ENCODE data around the gene RBM20. TPM values are rescaled to one million over a fixed set of nuclear protein-coding genes. Genes with fewer than 3 reads are reported as not detected.
"Not testable (repeated sequence)": the region's sequence is repeated elsewhere in the genome, so short reads cannot be mapped to it uniquely, and the experiment has no call there.

The RBM20 gene
- total RNA-seq, 2 experiments from 2014 or later, result 0.06 to 0.17 TPM

GRCh38 chr10:110865809-110866482 is 221.8 kb downstream of the RBM20 start:
- Mint-ChIP-seq H3K9me3 (no peaks in the 10 kb centered on the region), H3K27me3 (no peaks in the 10 kb centered on the region), H3K4me1 (peaks cover 88% of the 10 kb centered on the region), H3K27ac (peak overlapping the region; percentile 97), H3K36me3 (peaks cover 7% of the 10 kb centered on the region), H3K4me3 (peak overlapping the region; percentile 83)
- POLR2A ChIA-PET, result interaction anchor here (2.0 to 3.2 kb wide), 4 partner anchors 8 to 62 kb away, joined by 6 to 22 read pairs (median 11); partner anchors contain the start of genes BBIP1 and SHOC2
- DNase-seq (no peak), ATAC-seq (ENCODE audit: low read depth) (no peak)

- H3K27me3 Mint-ChIP-seq; H3K36me3 Mint-ChIP-seq; H3K9me3 Mint-ChIP-seq; DNase-seq; ATAC-seq (ENCODE audit: low read depth): not testable (repeated sequence)
- Mint-ChIP-seq H3K4me3 (peak overlapping the region; percentile 98), H3K4me1 (peaks cover 85% of the 10 kb centered on the region), H3K27ac (peak overlapping the region; percentile 97)
- POLR2A ChIA-PET, result interaction anchor here (1.4 to 3.2 kb wide), 5 partner anchors 9 to 64 kb away, joined by 3 to 22 read pairs (median 5); no protein-coding TSS in a partner anchor
Measured at GRCh38 chr10:110867011-110867806, 223.1 kb downstream of the RBM20 start.

GRCh38 chr10:110867807-110868465 is 223.8 kb downstream of the RBM20 start:
- peak overlapping the region; percentile 97 for H3K27ac Mint-ChIP-seq
- H3K9me3 Mint-ChIP-seq, result no peaks in the 10 kb centered on the region
- POLR2A ChIA-PET, result interaction anchor here (0.9 to 3.2 kb wide), 6 partner anchors 9 to 65 kb away, joined by 3 to 22 read pairs (median 5); partner anchors contain the start of genes BBIP1 and SHOC2
- H3K36me3 Mint-ChIP-seq, result peaks cover 9% of the 10 kb centered on the region
- H3K4me3 Mint-ChIP-seq, result peak overlapping the region; percentile 98
- H3K4me1 Mint-ChIP-seq, result peaks cover 78% of the 10 kb centered on the region
- ATAC-seq (ENCODE audit: low read depth), result no peak
- no peaks in the 10 kb centered on the region for H3K27me3 Mint-ChIP-seq
- no peak for DNase-seq

- Mint-ChIP-seq H3K4me3 (peak overlapping the region; percentile 98), H3K27ac (peak overlapping the region; percentile 97), H3K27me3 (no peaks in the 10 kb centered on the region), H3K36me3 (peaks cover 9% of the 10 kb centered on the region), H3K4me1 (peaks cover 73% of the 10 kb centered on the region), H3K9me3 (no peaks in the 10 kb centered on the region)
- ATAC-seq (ENCODE audit: low read depth) (peak; percentile 9), DNase-seq (no peak)
- POLR2A ChIA-PET, result interaction anchor here (3.2 kb wide), 1 partner anchor 11 kb away, joined by 22 read pairs; no protein-coding TSS in a partner anchor
Measured at GRCh38 chr10:110868981-110869380, 224.8 kb downstream of the RBM20 start.

- H3K36me3 Mint-ChIP-seq, result peaks cover 15% of the 10 kb centered on the region
- no peaks in the 10 kb centered on the region for H3K27me3 Mint-ChIP-seq
- peaks cover 70% of the 10 kb centered on the region for H3K4me1 Mint-ChIP-seq
- H3K27ac Mint-ChIP-seq, result peak overlapping the region; percentile 97
- ATAC-seq (ENCODE audit: low read depth) (no peak), DNase-seq (no peak)
- H3K4me3 Mint-ChIP-seq, result peak overlapping the region; percentile 98
- H3K9me3 Mint-ChIP-seq, result no peaks in the 10 kb centered on the region
- POLR2A ChIA-PET, result interaction anchor here (0.9 to 1.3 kb wide), 8 partner anchors 11 to 68 kb away, joined by 4 to 53 read pairs (median 10); partner anchors contain the start of genes BBIP1 and SHOC2
Measured at GRCh38 chr10:110870823-110871297, 226.7 kb downstream of the RBM20 start.

- Mint-ChIP-seq H3K9me3 (no peaks in the 10 kb centered on the region), H3K4me3 (peak within 1 kb of the TSS; percentile 98), H3K27ac (peak within 1 kb of the TSS; percentile 97), H3K27me3 (no peaks in the 10 kb centered on the region), H3K4me1 (peaks cover 66% of the 10 kb centered on the region), H3K36me3 (peaks cover 17% of the 10 kb centered on the region)
- peak; percentile 93 for DNase-seq
- POLR2A ChIA-PET, result interaction anchor here (0.6 to 1.3 kb wide), 13 partner anchors 11 to 306 kb away, joined by 3 to 53 read pairs (median 4); partner anchors contain the start of genes BBIP1 and SHOC2
- ATAC-seq (ENCODE audit: low read depth), result peak; percentile 79
Measured at GRCh38 chr10:110871298-110872084, 227.4 kb downstream of the RBM20 start, which contains the start of gene PDCD4. Gene PDCD4, plus strand, starts transcription at chr10:110871928. Its CDS starts 4,100 bp downstream, at chr10:110876028.

GRCh38 chr10:110872145-110872983 is 228.2 kb downstream of the RBM20 start:
- ATAC-seq (ENCODE audit: low read depth) (peak; percentile 73), DNase-seq (peak; percentile 81)
- H3K36me3 Mint-ChIP-seq, result peaks cover 20% of the 10 kb centered on the region
- peak overlapping the region; percentile 88 for H3K27ac Mint-ChIP-seq
- no peaks in the 10 kb centered on the region for H3K9me3 Mint-ChIP-seq
- peak overlapping the region; percentile 91 for H3K4me3 Mint-ChIP-seq
- POLR2A ChIA-PET, result interaction anchor here (1.0 to 2.1 kb wide), 18 partner anchors 8 to 87 kb away, joined by 3 to 53 read pairs (median 8); partner anchors contain the start of genes BBIP1 and SHOC2
- no peaks in the 10 kb centered on the region for H3K27me3 Mint-ChIP-seq
- H3K4me1 Mint-ChIP-seq, result peaks cover 63% of the 10 kb centered on the region

- Mint-ChIP-seq H3K27me3 (no peaks in the 10 kb centered on the region), H3K9me3 (no peaks in the 10 kb centered on the region), H3K4me1 (peaks cover 64% of the 10 kb centered on the region), H3K27ac (peak overlapping the region; percentile 88), H3K36me3 (peaks cover 28% of the 10 kb centered on the region), H3K4me3 (peak overlapping the region; percentile 91)
- ATAC-seq (ENCODE audit: low read depth) (no peak), DNase-seq (no peak)
- POLR2A ChIA-PET, result interaction anchor here (1.0 to 2.1 kb wide), 10 partner anchors 9 to 88 kb away, joined by 3 to 19 read pairs (median 8); no protein-coding TSS in a partner anchor
Measured at GRCh38 chr10:110872984-110873923, 229.1 kb downstream of the RBM20 start.

GRCh38 chr10:110873951-110874350 is 229.8 kb downstream of the RBM20 start:
- Mint-ChIP-seq H3K27ac (peak overlapping the region; percentile 78), H3K9me3 (no peaks in the 10 kb centered on the region), H3K36me3 (peaks cover 31% of the 10 kb centered on the region), H3K4me3 (peak overlapping the region; percentile 83), H3K27me3 (no peaks in the 10 kb centered on the region), H3K4me1 (peaks cover 59% of the 10 kb centered on the region)
- no peak for ATAC-seq (ENCODE audit: low read depth)
- POLR2A ChIA-PET, result interaction anchor here (2.1 kb wide), 1 partner anchor 71 kb away, joined by 19 read pairs; no protein-coding TSS in a partner anchor
- DNase-seq, result no peak

GRCh38 chr10:110876000-110876399 is 231.9 kb downstream of the RBM20 start:
- H3K27ac Mint-ChIP-seq, result no peak overlapping the region
- no peak overlapping the region for H3K4me3 Mint-ChIP-seq
- no peaks in the 10 kb centered on the region for H3K27me3 Mint-ChIP-seq
- DNase-seq (no peak), ATAC-seq (ENCODE audit: low read depth) (no peak)
- POLR2A ChIA-PET, result no interaction called here
- peaks cover 47% of the 10 kb centered on the region for H3K4me1 Mint-ChIP-seq
- H3K36me3 Mint-ChIP-seq, result peaks cover 31% of the 10 kb centered on the region
- H3K9me3 Mint-ChIP-seq, result no peaks in the 10 kb centered on the region
